DMS53 (cell line): ENCODE results near the gene RNF26.
A peak's percentile ranks its signal among the peaks of the same experiment; 100 is the strongest.

Experiments used
- DNase-seq: peaks from one replicate; lab custom pipeline; 2025; lab: John Stamatoyannopoulos, UW

RNF26 gene

GRCh38 chr11:119336744-119337469 lies 2.6 kb downstream of the RNF26 start:
- DNase-seq, result no peak

- DNase-seq, result no peak
Measured at GRCh38 chr11:119337581-119338317, 3.4 kb downstream of the RNF26 start.

- DNase-seq, result peak; percentile 84
Measured at GRCh38 chr11:119338318-119338890, 4.1 kb downstream of the RNF26 start.

- DNase-seq, result no peak
Measured at GRCh38 chr11:119338965-119339588, 4.8 kb downstream of the RNF26 start.

GRCh38 chr11:119339589-119340334 lies 5.4 kb downstream of the RNF26 start:
- peak; percentile 80 for DNase-seq

- DNase-seq, result no peak
Measured at GRCh38 chr11:119340335-119341221, 6.3 kb downstream of the RNF26 start, which contains the start of gene C1QTNF5. C1QTNF5 (minus strand) TSS chr11:119340883; CDS start chr11:119340397, 486 bp downstream.

- no peak for DNase-seq
Measured at GRCh38 chr11:119341222-119342022, 7.1 kb downstream of the RNF26 start.

GRCh38 chr11:119342023-119342300 lies 7.6 kb downstream of the RNF26 start:
- no peak for DNase-seq

GRCh38 chr11:119342362-119343130 lies 8.2 kb downstream of the RNF26 start:
- DNase-seq, result no peak

GRCh38 chr11:119343726-119344125 lies 9.4 kb downstream of the RNF26 start:
- DNase-seq, result no peak

GRCh38 chr11:119344291-119345010 lies 10.1 kb downstream of the RNF26 start:
- no peak for DNase-seq

- no peak for DNase-seq
Measured at GRCh38 chr11:119345685-119346084, 11.4 kb downstream of the RNF26 start.

- no peak for DNase-seq
Measured at GRCh38 chr11:119346605-119347004, 12.3 kb downstream of the RNF26 start, which contains the start of gene MFRP. MFRP (minus strand) TSS chr11:119346705; CDS start chr11:119346513, 192 bp downstream.

GRCh38 chr11:119347242-119347641 lies 12.9 kb downstream of the RNF26 start:
- no peak for DNase-seq

- DNase-seq, result no peak
Measured at GRCh38 chr11:119347940-119348605, 13.7 kb downstream of the RNF26 start.

- DNase-seq, result no peak
Measured at GRCh38 chr11:119350302-119350701, 16.0 kb downstream of the RNF26 start.

GRCh38 chr11:119351232-119351631 lies 16.9 kb downstream of the RNF26 start:
- DNase-seq, result no peak

- peak; percentile 91 for DNase-seq
Measured at GRCh38 chr11:119352857-119353260, 18.5 kb downstream of the RNF26 start.
